MM.1S (cell line): Measurements from ENCODE around the gene TPD52L1.

ENCODE experiments used
- DNase-seq: peaks from one replicate; pipeline ENCODE4 v3.0.0-alpha.2; 2015
- H2AFZ ChIP-seq: fragments of 300-600 bp; sonication (generic); 2 replicates; pipeline ENCODE4 v1.6.0; 2016; ENCODE audit warnings: antibody characterized with exemption, low read length
- H3F3A ChIP-seq: fragments of 300-600 bp; sonication (generic); 2 replicates; pipeline ENCODE4 v1.6.1; 2016; ENCODE audit warnings: mild to moderate bottlenecking, antibody characterized with exemption, low read length, moderate library complexity, mixed read lengths; ENCODE audit not compliant: insufficient read depth
- H3K27ac ChIP-seq: fragments of 300-600 bp; sonication (generic); 2 replicates; pipeline ENCODE4 v1.5.1; 2016; ENCODE audit warnings: mild to moderate bottlenecking, low read length
- H3K27me3 ChIP-seq: fragments of 300-600 bp; sonication (generic); replicated peaks from 2 replicates; pipeline ENCODE4 v1.6.0; 2016; ENCODE audit warnings: low read length; ENCODE audit not compliant: insufficient read depth
- H3K36me3 ChIP-seq: fragments of 300-600 bp; sonication (generic); replicated peaks from 2 replicates; pipeline ENCODE4 v1.6.1; 2016; ENCODE audit warnings: mild to moderate bottlenecking, low read length, mixed read lengths; ENCODE audit not compliant: insufficient read depth
- H3K4me1 ChIP-seq: fragments of 300-600 bp; sonication (generic); 2 replicates; pipeline ENCODE4 v1.6.1; 2016; ENCODE audit warnings: low read length, mixed read lengths
- H3K4me2 ChIP-seq: fragments of 300-600 bp; sonication (generic); 2 replicates; pipeline ENCODE4 v1.6.0; 2016; ENCODE audit warnings: low read depth, low read length
- H3K4me3 ChIP-seq: fragments of 300-600 bp; sonication (generic); 2 replicates; pipeline ENCODE4 v1.5.1; 2016; ENCODE audit warnings: low read length, mixed read lengths
- H3K79me2 ChIP-seq: fragments of 300-600 bp; sonication (generic); 2 replicates; pipeline ENCODE4 v1.6.1; 2016; ENCODE audit warnings: mixed run types, low read length, mixed read lengths
- H3K9ac ChIP-seq: fragments of 300-600 bp; sonication (generic); 2 replicates; pipeline ENCODE4 v1.6.1; 2016; ENCODE audit warnings: low read length, mixed read lengths
- H3K9me2 ChIP-seq: fragments of 300-600 bp; sonication (generic); replicated peaks from 2 replicates; pipeline ENCODE4 v1.6.1; 2016; ENCODE audit warnings: mild to moderate bottlenecking, low read length, mixed read lengths; ENCODE audit not compliant: insufficient read depth
- H3K9me3 ChIP-seq: fragments of 300-600 bp; sonication (generic); replicated peaks from 2 replicates; pipeline ENCODE4 v1.6.1; 2016; ENCODE audit warnings: mild to moderate bottlenecking, low read length, mixed read lengths; ENCODE audit not compliant: insufficient read depth
- H4K20me1 ChIP-seq: fragments of 300-600 bp; sonication (generic); 2 replicates; pipeline ENCODE4 v1.6.1; 2016; ENCODE audit warnings: mild to moderate bottlenecking, low read length, moderate library complexity, mixed read lengths; ENCODE audit not compliant: insufficient read depth
- CTCF ChIP-seq: fragments of 300-600 bp; sonication (generic); IDR thresholded peaks from 2 replicates; pipeline ENCODE4 v1.5.1; 2016; ENCODE audit warnings: antibody characterized with exemption, low read length, mixed read lengths
- EZH2 ChIP-seq: fragments of 300-600 bp; sonication (generic); optimal IDR thresholded peaks from 2 replicates; pipeline ENCODE3; 2017; ENCODE audit warnings: low read depth, mild to moderate bottlenecking, antibody characterized with exemption, low read length, mixed read lengths
- EZH2phosphoT487 ChIP-seq: fragments of 300-600 bp; sonication (generic); IDR thresholded peaks from 2 replicates; pipeline ENCODE4 v1.6.1; 2018; ENCODE audit warnings: antibody characterized with exemption, low read length

TPD52L1 gene

GRCh38 chr6:125188594-125189203 is 35.1 kb downstream of the TPD52L1 start:
- no peaks in the 10 kb centered on the region for H3K9me3 ChIP-seq
- no peaks in the 10 kb centered on the region for H3K79me2 ChIP-seq
- H3K27me3 ChIP-seq = no peaks in the 10 kb centered on the region
- H2AFZ ChIP-seq = no peak overlapping the region
- H3K9ac ChIP-seq = no peak overlapping the region
- H3F3A ChIP-seq = no peaks in the 10 kb centered on the region
- no peak overlapping the region for H3K4me2 ChIP-seq
- H3K36me3 ChIP-seq = no peaks in the 10 kb centered on the region
- H4K20me1 ChIP-seq = no peaks in the 10 kb centered on the region
- TF ChIP-seq EZH2phosphoT487 (no peak), EZH2 (no peak), CTCF (no peak)
- DNase-seq = no peak
- H3K9me2 ChIP-seq = no peaks in the 10 kb centered on the region
- no peak overlapping the region for H3K4me3 ChIP-seq
- H3K27ac ChIP-seq = no peak overlapping the region
- no peaks in the 10 kb centered on the region for H3K4me1 ChIP-seq

- no peaks in the 10 kb centered on the region for H3K9me2 ChIP-seq
- no peak overlapping the region for H2AFZ ChIP-seq
- H3K4me2 ChIP-seq = no peak overlapping the region
- no peaks in the 10 kb centered on the region for H3F3A ChIP-seq
- H3K27me3 ChIP-seq = no peaks in the 10 kb centered on the region
- no peak overlapping the region for H3K27ac ChIP-seq
- H3K9me3 ChIP-seq = no peaks in the 10 kb centered on the region
- no peak overlapping the region for H3K4me3 ChIP-seq
- H3K79me2 ChIP-seq = no peaks in the 10 kb centered on the region
- no peaks in the 10 kb centered on the region for H4K20me1 ChIP-seq
- no peak for TF ChIP-seq CTCF
- TF ChIP-seq EZH2phosphoT487 = no peak
- no peak for TF ChIP-seq EZH2
- H3K36me3 ChIP-seq = no peaks in the 10 kb centered on the region
- H3K4me1 ChIP-seq = no peaks in the 10 kb centered on the region
- DNase-seq = no peak
- no peak overlapping the region for H3K9ac ChIP-seq
Measured at GRCh38 chr6:125189494-125189893, 35.9 kb downstream of the TPD52L1 start.

GRCh38 chr6:125190667-125191066 is 37.1 kb downstream of the TPD52L1 start:
- Histone ChIP-seq H3K4me3 (no peak overlapping the region), H3K4me1 (no peaks in the 10 kb centered on the region), H3K9ac (no peak overlapping the region), H3K79me2 (no peaks in the 10 kb centered on the region), H3K36me3 (no peaks in the 10 kb centered on the region), H3K27ac (no peak overlapping the region), H4K20me1 (no peaks in the 10 kb centered on the region), H3F3A (no peaks in the 10 kb centered on the region), H3K9me2 (no peaks in the 10 kb centered on the region), H3K9me3 (no peaks in the 10 kb centered on the region), H3K4me2 (no peak overlapping the region), H2AFZ (no peak overlapping the region), H3K27me3 (no peaks in the 10 kb centered on the region)
- no peak for DNase-seq
- no peak for TF ChIP-seq CTCF
- no peak for TF ChIP-seq EZH2
